ENCODE results near the gene TGM3.

Gene TGM3

GRCh38 chr20:2314759-2315439, 19.1 kb downstream of the TGM3 start:
- Histone ChIP-seq H3K27ac (no peak overlapping the region), H3K36me3 (replicated peaks) (no peaks in the 10 kb centered on the region), H3K27me3 (replicated peaks) (no peaks in the 10 kb centered on the region), H3K4me3 (ENCODE audit: low read depth, low read length) (no peak overlapping the region)
- DNase-seq: no peak
- TF ChIP-seq CTCF (IDR thresholded peaks at IDR 0.05; ENCODE audit: low read depth, low read length, missing control alignments): no peak
- in situ Hi-C loops (cut with HindIII; ENCODE audit: low pct_ligation_motif_present, low sequenced_read_pairs): no loop called here

GRCh38 chr20:2315440-2315778, 19.6 kb downstream of the TGM3 start:
- H3K27ac ChIP-seq: no peak overlapping the region
- DNase-seq: no peak
- TF ChIP-seq CTCF (IDR thresholded peaks at IDR 0.05; ENCODE audit: low read depth, low read length, missing control alignments): no peak
- H3K27me3 ChIP-seq (replicated peaks): no peaks in the 10 kb centered on the region
- H3K4me3 ChIP-seq (ENCODE audit: low read depth, low read length): no peak overlapping the region
- in situ Hi-C loops (cut with HindIII; ENCODE audit: low pct_ligation_motif_present, low sequenced_read_pairs): no loop called here
- H3K36me3 ChIP-seq (replicated peaks): no peaks in the 10 kb centered on the region

GRCh38 chr20:2316847-2317495, 21.2 kb downstream of the TGM3 start:
- no peak for DNase-seq
- Histone ChIP-seq H3K4me3 (ENCODE audit: low read depth, low read length) (no peak overlapping the region), H3K36me3 (replicated peaks) (no peaks in the 10 kb centered on the region), H3K27me3 (replicated peaks) (no peaks in the 10 kb centered on the region), H3K27ac (no peak overlapping the region)
- no peak for TF ChIP-seq CTCF (IDR thresholded peaks at IDR 0.05; ENCODE audit: low read depth, low read length, missing control alignments)
- in situ Hi-C loops (cut with HindIII; ENCODE audit: low pct_ligation_motif_present, low sequenced_read_pairs): no loop called here

GRCh38 chr20:2320813-2321658, 25.2 kb downstream of the TGM3 start:
- Histone ChIP-seq H3K4me3 (ENCODE audit: low read depth, low read length) (no peak overlapping the region), H3K36me3 (replicated peaks) (no peaks in the 10 kb centered on the region), H3K27ac (no peak overlapping the region), H3K27me3 (replicated peaks) (no peaks in the 10 kb centered on the region)
- in situ Hi-C loops (cut with HindIII; ENCODE audit: low pct_ligation_motif_present, low sequenced_read_pairs): no loop called here
- DNase-seq: no peak
- TF ChIP-seq CTCF (IDR thresholded peaks at IDR 0.05; ENCODE audit: low read depth, low read length, missing control alignments): no peak

- Histone ChIP-seq H3K27ac (no peak overlapping the region), H3K4me3 (ENCODE audit: low read depth, low read length) (no peak overlapping the region), H3K27me3 (replicated peaks) (no peaks in the 10 kb centered on the region), H3K36me3 (replicated peaks) (no peaks in the 10 kb centered on the region)
- TF ChIP-seq CTCF (IDR thresholded peaks at IDR 0.05; ENCODE audit: low read depth, low read length, missing control alignments): no peak
- in situ Hi-C loops (cut with HindIII; ENCODE audit: low pct_ligation_motif_present, low sequenced_read_pairs): no loop called here
- DNase-seq: no peak
These were observed 27.2 kb downstream of the TGM3 start for GRCh38 chr20:2323051-2323450.
